PFSK-1 (cell line): ENCODE results near the gene TAF3.

Experiments
- POLR2AphosphoS5 ChIP-seq: IDR thresholded peaks from 2 replicates; pipeline ENCODE4 v1.6.1; 2012; ENCODE audit warnings: low read depth, mild to moderate bottlenecking, control low read depth, low read length, moderate library complexity
- SIN3A ChIP-seq: IDR thresholded peaks from 2 replicates; pipeline ENCODE4 v1.6.1; 2012; ENCODE audit warnings: mild to moderate bottlenecking, low read length, moderate library complexity, borderline replicate concordance; ENCODE audit not compliant: insufficient read depth
- TAF1 ChIP-seq: IDR thresholded peaks from 2 replicates; pipeline ENCODE4 v1.6.1; 2012; ENCODE audit warnings: low read length, control low read depth, borderline replicate concordance; ENCODE audit not compliant: insufficient read depth
- TF ChIP-seq, protein P1 (sequence below), 2 experiments: IDR thresholded peaks; 2 replicates each; pipeline versions ENCODE4 v1.6.1 to v1.8.0; 2011 to 2012; ENCODE audit warnings: low read depth in 2 of 2, low read length in 2 of 2, control low read depth in 1 of 2, inconsistent platforms in 1 of 2, mild to moderate bottlenecking in 1 of 2, moderate library complexity in 1 of 2; ENCODE audit not compliant: insufficient read depth in 1 of 2

DNA sequence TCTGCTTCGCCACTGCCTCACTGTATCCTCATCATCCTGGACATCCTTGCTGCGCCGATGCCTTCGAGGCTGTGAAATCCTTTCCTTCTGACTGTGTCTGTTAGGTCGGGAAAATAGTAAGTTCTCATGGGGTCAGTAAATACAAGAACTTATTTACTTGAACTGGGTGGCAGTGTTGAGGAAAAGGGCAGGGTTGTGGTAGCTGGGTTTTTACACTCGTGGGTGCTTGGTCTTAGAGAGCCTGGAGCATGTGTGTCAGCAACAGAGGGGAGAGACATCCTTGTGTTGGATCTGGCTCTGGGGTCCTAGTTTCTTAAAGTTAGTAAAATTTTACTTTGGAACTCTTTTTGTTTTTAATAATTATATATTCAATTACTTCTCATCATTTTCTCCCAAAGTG, 123.3 kb downstream of the TAF3 start:
- TF ChIP-seq SIN3A (no peak), POLR2AphosphoS5 (no peak), TAF1 (no peak)
- TF ChIP-seq, protein P1, sequence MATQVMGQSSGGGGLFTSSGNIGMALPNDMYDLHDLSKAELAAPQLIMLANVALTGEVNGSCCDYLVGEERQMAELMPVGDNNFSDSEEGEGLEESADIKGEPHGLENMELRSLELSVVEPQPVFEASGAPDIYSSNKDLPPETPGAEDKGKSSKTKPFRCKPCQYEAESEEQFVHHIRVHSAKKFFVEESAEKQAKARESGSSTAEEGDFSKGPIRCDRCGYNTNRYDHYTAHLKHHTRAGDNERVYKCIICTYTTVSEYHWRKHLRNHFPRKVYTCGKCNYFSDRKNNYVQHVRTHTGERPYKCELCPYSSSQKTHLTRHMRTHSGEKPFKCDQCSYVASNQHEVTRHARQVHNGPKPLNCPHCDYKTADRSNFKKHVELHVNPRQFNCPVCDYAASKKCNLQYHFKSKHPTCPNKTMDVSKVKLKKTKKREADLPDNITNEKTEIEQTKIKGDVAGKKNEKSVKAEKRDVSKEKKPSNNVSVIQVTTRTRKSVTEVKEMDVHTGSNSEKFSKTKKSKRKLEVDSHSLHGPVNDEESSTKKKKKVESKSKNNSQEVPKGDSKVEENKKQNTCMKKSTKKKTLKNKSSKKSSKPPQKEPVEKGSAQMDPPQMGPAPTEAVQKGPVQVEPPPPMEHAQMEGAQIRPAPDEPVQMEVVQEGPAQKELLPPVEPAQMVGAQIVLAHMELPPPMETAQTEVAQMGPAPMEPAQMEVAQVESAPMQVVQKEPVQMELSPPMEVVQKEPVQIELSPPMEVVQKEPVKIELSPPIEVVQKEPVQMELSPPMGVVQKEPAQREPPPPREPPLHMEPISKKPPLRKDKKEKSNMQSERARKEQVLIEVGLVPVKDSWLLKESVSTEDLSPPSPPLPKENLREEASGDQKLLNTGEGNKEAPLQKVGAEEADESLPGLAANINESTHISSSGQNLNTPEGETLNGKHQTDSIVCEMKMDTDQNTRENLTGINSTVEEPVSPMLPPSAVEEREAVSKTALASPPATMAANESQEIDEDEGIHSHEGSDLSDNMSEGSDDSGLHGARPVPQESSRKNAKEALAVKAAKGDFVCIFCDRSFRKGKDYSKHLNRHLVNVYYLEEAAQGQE (IDR thresholded peaks at IDR 0.05; ENCODE audit: insufficient read depth in 1 of 2, low read depth in 2 of 2, low read length in 2 of 2) = no peak
